Measurements from ENCODE around the gene TRIM24.
"Not testable (repeated sequence)": the region's sequence is repeated elsewhere in the genome, so short reads cannot be mapped to it uniquely, and the experiment has no call there.

The TRIM24 gene

GRCh38 chr7:138495485-138495884, 35.4 kb downstream of the TRIM24 start:
- no peak for DNase-seq (ENCODE audit: low spot score)

- no peak for DNase-seq (ENCODE audit: low spot score)
These were observed 39.3 kb downstream of the TRIM24 start for GRCh38 chr7:138499340-138499739.

GRCh38 chr7:138500303-138500702, 40.2 kb downstream of the TRIM24 start:
- not testable (repeated sequence) for DNase-seq (ENCODE audit: low spot score)

GRCh38 chr7:138500892-138501291, 40.8 kb downstream of the TRIM24 start:
- no peak for DNase-seq (ENCODE audit: low spot score)

- DNase-seq (ENCODE audit: low spot score) = no peak
These were observed 42.1 kb downstream of the TRIM24 start for GRCh38 chr7:138502023-138502767.

- no peak for DNase-seq (ENCODE audit: low spot score)
These were observed 45.4 kb downstream of the TRIM24 start for GRCh38 chr7:138505361-138505873.

- no peak for DNase-seq (ENCODE audit: low spot score)
These were observed 46.7 kb downstream of the TRIM24 start for GRCh38 chr7:138506764-138507163.

GRCh38 chr7:138510003-138510402, 49.9 kb downstream of the TRIM24 start:
- DNase-seq (ENCODE audit: low spot score) = no peak

- DNase-seq (ENCODE audit: low spot score) = no peak
These were observed 52.2 kb downstream of the TRIM24 start for GRCh38 chr7:138512092-138512858.

GRCh38 chr7:138512885-138513284, 52.8 kb downstream of the TRIM24 start:
- no peak for DNase-seq (ENCODE audit: low spot score)

- DNase-seq (ENCODE audit: low spot score) = no peak
These were observed 53.3 kb downstream of the TRIM24 start for GRCh38 chr7:138513344-138513871.

- DNase-seq (ENCODE audit: low spot score) = no peak
These were observed 54.0 kb downstream of the TRIM24 start for GRCh38 chr7:138514044-138514443.

GRCh38 chr7:138515001-138515528, 55.0 kb downstream of the TRIM24 start:
- no peak for DNase-seq (ENCODE audit: low spot score)

- DNase-seq (ENCODE audit: low spot score) = no peak
These were observed 59.2 kb downstream of the TRIM24 start for GRCh38 chr7:138519061-138519798.

GRCh38 chr7:138520742-138521141, 60.7 kb downstream of the TRIM24 start:
- DNase-seq (ENCODE audit: low spot score) = no peak

GRCh38 chr7:138521837-138522461, 61.9 kb downstream of the TRIM24 start:
- no peak for DNase-seq (ENCODE audit: low spot score)

GRCh38 chr7:138524259-138524658, 64.2 kb downstream of the TRIM24 start:
- no peak for DNase-seq (ENCODE audit: low spot score)

GRCh38 chr7:138525757-138526156, 65.7 kb downstream of the TRIM24 start:
- no peak for DNase-seq (ENCODE audit: low spot score)

GRCh38 chr7:138527746-138528223, 67.7 kb downstream of the TRIM24 start:
- DNase-seq (ENCODE audit: low spot score) = no peak

- not testable (repeated sequence) for DNase-seq (ENCODE audit: low spot score)
These were observed 76.8 kb downstream of the TRIM24 start for GRCh38 chr7:138536833-138537232.

- DNase-seq (ENCODE audit: low spot score) = peak; percentile 13
These were observed 78.5 kb downstream of the TRIM24 start for GRCh38 chr7:138538518-138538917.
